ENCODE measurements around the gene ZNF362.

- no peak for TF ChIP-seq CTCF (IDR thresholded peaks at IDR 0.05)
- TF ChIP-seq POLR2A (IDR thresholded peaks at IDR 0.05): no peak
Observed at GRCh38 chr1:33257772-33258712, 1.8 kb downstream of the ZNF362 start.
